Activated CD8-positive, alpha-beta memory T cell treated with anti-CD3 and anti-CD28 coated beads, Interleukin-2, amount 50 U/mL, for 1 hour (primary cell): Measurements from ENCODE around the gene NAALADL1.

Experiments used
- DNase-seq: peaks from one replicate; pipeline ENCODE4 v3.0.0-alpha.2; 2020; ENCODE audit errors: extremely low read depth

Gene NAALADL1

DNA sequence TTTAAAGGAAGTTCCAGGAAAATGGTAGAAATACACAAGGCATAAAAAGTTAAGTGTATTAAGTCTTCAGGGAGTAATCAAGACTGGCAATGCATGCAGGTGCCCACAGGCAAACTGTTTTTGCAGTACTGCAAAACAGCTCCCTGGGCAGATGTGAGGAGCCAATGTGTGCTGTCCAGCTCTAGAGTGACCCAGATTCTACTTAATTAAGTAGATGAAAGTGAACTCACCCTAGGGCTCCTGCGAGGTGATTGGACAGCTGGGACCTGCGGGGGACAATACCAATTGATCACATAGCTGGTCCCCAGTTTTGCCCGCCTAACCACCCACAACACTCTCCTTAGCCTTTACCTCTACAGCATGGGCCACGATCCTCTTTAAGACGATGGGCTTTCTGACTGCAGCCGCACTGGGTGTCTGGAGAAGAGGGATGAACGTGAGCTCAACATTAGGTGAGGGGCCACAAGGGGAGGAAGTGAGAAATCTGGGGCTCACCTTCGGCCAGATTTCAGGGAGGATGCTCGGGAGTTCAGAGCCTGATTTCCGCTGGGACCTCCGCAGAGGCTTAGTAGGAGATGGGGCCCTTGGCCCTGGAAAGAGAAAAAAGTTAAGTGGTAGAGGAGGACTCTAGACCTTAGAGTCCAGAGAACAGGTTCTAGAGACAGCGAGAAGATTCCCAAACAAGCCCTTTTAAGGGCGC, 24.9 kb upstream of the NAALADL1 start:
- DNase-seq, result no peak

DNA sequence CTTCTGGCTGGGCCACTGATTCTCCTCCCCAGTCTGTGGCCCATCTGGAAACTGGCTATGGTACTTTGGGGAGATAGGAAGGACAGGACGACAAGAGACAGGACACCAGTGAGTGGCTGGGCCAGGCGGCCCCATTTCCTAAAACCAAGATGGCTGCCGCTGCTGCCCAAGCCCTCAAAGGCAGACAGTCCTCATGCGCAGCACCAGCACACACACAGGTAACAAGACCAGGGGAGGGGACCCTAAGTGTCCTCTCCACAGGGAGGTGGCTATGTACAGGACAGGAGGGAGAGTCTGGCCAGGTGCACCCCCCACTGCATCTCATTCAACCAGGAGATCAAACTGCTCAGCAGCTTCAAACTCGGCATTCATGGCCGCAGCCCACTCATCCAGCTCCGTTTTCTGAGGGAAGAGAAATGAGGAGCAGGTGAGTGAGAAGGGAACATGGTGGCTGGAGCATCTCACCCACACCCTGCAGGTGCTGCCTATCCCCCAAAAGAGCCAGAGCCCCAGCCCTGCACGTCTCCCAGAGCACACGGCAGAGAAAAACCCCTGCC, 20.5 kb upstream of the NAALADL1 start:
- DNase-seq, result no peak

DNA sequence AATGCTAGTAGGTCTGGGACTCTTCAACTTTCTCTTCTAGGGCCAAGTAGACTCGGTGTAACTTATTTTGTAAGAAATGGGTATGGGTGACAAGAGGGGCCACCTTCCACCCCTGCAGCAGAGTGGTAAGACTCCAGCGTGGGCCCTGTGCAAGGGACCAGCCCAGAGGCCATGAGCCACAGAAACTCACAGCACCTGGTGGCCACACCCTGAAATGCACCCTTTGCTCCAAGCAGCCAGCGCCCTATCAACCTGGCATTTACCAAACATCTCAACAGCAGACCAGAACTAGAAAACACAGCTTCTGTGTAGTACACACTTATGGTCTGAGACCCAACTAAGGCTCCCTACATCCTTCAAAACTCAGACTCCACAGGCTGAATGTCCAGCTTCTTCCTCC, 19.8 kb upstream of the NAALADL1 start:
- DNase-seq, result no peak

DNA sequence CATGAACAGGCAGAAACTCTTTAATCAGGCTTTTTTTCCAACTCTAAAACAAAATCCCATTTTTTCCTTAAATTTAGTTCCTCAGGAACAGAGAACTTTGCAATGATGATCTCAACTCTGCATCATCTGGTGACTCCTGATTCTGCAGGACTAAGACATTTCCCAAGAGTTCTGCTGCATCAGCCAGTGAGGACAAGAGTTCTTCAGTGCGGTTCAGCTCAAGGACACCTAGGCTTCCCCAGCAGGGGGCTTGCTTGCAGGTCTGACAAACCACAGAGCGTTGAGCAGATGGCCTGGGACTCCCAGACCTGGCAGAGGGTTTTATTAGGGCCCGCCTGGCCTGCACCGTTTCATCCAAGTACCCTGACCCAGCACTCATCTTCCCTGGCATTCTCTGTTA, 19.1 kb upstream of the NAALADL1 start:
- DNase-seq, result no peak

DNA sequence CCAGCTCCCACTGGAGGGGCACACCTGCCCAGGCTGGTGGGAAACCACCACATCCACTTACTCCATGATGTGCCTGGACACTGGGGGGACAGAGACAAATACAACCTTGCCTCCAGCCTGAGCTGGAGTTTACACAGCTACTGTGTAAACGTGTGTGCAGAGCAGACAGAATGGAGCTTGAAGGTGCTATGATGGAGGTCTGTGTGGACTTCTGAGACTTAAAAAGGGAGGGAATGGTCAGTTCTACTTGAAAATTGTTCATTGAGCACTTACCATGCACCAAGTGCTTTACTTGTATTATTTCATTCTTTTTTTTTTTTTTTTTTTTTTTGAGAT, 14.2 kb upstream of the NAALADL1 start:
- DNase-seq, result no peak

DNA sequence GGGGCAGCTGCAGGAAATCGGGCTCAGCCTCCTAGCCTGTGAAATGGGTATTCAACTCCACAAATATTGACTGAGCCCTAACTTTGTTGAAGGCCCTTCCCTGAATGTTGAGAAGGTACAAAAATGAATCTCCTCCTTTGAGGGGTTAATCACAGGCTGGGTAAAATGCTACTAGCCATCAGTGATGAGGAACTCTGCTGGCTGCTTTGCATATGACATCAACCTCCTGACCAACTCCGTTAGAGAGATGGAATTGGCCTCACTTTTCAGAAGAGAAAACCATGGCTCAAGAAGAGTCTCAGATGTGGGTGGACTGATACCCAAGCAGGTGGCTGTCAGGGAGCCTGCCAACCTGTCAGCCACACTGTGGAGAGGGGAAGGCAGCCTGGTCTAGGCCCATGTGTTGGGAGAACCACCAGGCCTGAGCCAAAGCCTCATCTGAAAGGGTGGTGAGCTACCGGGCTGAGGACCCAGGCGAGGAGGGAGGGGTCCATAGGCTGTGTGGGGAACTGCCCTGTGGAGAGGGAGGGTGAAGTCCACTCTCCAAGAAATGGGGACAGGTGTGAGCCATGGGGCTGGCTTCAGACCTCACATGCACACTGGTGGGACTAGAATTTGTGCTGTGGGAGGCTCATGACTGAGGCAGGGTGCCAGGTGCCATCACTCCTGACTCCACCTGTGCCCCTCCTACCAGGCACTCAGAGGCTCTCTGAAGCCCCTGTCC, 13.7 kb upstream of the NAALADL1 start:
- DNase-seq, result no peak

DNA sequence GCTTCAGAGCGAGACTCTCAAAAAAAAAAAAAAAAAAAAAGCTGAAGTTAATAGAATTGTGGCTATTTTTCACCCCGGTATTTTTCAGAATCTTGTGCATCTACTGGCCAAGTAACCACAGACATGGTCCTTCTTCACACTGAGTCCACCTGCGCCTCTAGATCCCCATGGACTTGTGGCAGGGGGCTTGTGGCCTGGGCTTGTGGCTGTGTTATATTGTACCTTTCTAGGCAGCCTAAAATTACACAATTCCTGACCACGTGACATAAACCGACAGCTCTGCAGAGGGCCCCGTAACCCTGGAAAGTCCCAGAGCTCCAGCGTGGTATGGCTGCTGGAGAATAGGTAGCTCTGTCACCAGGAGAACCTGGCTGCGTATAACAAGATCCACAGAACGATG, 10.9 kb upstream of the NAALADL1 start:
- no peak for DNase-seq

DNA sequence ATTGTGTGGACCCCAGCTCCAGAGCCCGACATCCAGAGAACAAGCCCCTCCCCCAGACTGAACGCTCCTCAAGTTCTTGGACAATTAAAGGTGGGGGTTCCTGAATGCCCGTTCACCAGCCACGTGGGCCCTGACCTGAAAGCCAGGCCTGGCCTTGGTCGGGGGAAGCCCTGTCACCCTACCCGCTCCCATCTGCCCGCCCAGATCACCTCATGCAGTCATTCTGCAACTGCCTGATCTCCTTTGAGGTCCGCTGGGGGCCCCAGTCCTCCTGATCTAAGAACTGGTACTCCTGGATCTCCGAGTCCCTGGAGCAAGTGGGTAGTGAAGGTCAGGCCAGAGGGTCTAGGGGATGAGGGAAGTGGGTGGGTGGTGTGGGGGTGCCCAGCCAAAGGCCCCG, 9.1 kb upstream of the NAALADL1 start:
- no peak for DNase-seq

DNA sequence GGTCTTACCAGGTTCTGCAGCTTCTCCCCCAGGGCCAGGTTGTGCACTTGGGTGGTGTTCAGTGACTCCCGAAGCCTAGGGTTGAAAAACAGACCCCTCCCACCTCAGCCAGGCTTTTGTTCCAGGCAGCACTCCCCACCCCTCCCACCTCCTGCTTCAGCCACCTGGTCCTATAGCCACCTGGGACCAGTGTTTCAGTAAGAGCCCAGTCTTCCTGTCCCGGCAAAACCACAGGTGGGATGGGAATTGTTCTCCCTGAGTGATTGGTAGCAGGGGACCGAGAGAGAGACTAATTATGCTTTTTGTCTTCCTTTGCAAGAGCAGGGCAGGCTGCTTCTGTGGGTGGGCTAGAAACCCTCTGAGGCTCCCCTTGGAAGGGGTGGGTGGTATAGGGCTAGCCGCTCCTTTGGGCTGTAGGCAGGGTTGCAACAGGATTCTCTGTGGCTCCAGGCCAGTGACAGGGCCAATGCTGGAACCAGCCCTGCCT, 8.5 kb upstream of the NAALADL1 start:
- DNase-seq, result no peak

DNA sequence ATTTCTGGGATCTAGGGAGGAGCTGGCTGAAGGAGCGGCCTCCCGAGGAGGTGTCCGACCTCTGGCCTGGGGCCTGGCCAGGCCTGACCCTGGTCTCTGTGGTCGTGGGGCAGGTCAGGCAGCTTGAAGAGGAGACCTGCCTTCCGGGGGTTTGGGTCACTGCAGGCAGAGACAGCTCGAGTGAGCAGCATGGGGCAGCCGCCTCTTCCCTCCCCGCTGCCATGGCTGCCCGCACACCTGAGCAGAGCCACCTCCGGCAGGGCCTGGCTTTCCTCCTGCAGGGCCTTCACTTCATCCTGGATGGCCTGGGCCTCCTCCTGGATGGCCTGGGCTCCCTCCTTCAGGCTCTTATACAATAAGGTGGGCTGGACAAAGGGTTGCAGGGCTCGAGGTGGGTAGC, 8.0 kb upstream of the NAALADL1 start:
- no peak for DNase-seq

DNA sequence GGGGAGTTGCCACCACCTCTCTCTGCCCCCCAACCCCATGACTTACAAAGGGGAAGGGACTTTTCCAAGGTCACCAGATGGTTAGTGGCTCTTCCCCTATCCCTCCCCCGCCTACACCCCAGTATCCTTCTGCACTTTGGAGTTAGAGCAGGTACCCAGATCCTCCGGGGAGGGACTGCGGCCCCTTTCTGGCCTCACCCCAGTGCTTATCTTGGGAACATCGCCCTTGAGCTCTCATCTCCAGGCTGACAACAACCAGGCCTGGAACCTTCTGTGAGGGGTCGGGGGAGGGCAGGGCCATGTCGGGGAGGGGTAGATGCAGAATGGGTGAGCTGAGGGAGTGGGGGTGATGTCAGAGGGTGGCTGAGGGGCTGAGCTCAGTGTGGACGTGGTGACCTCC, 7.5 kb upstream of the NAALADL1 start:
- no peak for DNase-seq

DNA sequence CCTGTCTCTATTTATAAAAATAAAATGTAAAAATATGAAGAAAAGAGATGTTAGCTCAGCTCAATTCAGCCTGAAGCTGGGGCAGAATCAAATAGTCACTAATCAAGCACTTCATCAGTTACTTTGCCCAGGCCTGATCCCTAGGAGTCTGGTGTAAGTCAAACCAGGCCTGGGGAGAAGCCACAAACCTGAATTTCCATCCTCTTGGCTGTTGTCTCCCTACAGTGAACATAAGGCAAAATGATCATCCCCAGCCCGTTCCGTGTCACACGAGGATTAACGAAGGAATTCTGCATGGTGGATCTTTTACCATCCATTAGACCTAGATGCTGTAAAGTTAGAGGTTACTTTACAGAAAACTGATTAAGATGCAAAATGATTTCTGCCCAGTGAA, 6.5 kb upstream of the NAALADL1 start:
- DNase-seq, result no peak

DNA sequence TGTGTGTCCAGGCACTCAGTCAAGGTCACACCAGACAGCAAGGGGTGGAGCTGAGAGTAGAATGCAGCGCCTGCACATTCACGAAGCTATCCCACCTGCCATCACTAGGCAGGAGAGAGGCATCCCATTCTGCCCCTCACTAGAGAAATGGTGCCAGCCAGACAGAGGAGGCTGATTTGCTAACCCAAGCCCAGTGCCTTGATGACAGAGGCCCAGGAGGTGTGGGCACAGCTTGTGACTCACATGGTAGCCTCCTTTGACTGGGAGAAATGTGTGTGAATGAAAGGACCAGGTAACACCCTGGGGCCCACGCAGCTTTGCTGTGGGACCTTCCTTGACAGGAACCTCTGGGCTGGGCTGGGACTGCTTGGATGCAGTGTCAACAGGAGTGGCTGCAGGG, 5.2 kb upstream of the NAALADL1 start:
- DNase-seq, result no peak

DNA sequence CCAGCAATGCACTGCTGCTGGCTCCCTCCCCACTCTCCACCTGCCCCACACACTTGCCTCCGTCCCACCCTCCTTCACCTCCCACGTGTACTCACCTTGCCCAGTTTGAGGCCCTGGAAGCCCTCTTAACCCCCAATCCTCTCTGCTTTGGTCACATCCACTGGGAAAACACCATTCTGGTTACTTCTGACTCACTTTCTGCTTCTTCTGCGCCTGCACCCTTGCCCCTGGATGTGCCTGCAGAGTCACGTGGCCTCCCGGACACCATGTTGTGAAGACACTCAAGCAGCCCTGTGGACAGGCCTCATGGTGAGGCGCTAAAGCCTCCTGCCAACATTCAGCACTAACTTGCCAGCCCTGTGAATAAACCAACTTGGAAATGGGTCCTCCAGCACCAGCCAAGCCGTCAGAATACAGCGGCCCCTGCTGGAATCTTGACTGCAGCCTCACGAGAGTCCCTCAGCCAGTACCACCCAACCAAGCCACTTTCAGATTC, 2.6 kb upstream of the NAALADL1 start:
- no peak for DNase-seq

DNA sequence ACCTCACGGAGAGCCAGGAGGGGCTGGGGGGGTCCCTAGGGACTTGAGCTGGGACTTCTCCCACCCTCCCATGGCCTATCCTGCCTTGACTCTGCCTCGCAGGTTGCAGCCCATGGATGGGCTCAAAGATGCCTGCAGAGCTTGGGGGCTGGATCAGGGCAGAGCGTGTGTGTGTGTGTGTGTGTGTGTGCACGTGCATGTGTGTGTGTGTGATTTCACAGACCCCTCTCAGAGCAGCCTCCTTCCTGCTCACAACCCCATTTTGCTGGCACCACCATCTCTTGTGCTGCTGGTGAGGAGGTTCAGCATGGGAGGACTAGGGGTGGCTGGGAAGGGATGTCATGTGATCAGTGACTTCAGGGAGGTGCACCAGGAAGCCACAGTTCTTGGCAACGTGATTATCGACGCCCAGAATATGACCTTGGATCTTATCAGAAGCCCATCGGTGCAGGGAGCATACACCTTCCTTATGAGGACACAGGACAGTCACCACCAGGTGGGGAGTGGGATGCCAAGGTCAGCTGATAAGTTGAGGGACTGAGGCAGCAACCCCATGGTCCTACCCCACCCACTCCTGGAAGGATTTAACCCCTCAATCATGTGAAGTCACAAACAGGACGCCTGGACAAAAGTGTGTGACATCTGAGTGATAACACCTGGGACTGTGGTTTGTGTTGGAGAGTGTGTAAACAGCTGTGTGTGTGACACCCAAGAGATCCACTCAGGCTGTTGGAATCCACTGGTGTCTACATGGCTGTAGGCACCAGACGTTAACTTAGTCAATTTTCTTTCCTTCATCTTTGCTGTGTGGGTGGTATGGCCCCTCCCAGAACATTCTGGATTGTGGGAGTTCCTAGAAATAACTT, 1.8 kb upstream of the NAALADL1 start:
- DNase-seq, result no peak

DNA sequence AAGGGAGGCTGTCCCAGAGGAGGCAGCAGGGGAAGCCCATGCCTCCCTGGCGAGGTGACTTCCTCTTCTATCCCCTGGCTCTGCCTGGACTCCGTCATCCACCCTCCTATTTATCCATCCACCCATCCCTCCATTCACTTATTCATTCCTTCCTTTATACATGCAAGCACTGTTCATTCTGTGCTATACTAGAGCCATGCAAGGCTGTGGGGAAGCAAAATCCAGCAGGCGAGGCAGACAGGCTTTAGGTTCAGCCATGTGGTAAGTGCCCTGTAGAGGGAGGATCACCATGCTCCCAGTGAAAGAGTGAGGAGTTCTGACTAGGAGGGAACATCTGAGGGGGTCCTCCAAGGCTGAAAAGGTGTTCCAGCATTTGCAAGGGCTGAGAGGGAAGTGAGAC, 1.2 kb upstream of the NAALADL1 start:
- no peak for DNase-seq

DNA sequence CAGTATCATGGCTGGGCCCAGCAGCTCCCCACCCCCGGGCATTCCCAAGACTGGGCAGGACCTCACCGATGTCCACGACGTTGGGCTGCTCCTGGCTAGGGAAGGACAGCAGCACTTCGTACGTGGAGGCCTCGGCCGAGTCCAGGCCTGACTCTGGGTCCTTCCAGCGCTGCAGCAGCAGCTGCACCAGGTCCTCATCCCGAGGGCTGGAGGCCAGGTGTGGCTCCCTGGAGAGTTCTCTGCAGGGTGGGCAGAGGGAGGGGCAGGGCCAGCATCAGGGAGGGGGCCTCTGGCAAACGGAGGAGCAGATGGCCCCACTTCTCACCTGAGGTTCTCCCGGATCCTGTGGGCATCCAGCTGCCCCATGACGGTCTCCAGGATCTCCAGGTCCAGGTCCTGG, 341 bp downstream of the NAALADL1 start:
- no peak for DNase-seq

DNA sequence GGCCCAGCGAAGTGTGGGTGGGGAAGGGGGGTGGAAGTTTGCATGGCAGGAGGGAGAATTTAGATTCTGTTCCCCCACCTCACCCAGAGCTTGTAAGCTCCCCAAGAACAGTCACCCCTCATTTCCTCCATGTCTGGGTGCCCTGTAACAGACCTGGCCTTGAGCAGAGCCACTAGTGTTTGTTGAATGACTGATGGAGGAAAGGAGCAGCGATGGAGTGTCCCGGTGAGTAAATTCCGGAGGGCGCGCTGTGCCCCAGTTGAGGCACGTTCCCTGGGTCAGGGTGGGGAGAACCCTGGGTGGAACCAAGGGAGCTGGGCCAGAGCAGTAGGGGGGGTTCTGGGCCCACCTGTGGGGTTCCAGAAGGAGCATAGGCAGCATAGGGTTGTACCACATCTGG, 827 bp downstream of the NAALADL1 start:
- no peak for DNase-seq

DNA sequence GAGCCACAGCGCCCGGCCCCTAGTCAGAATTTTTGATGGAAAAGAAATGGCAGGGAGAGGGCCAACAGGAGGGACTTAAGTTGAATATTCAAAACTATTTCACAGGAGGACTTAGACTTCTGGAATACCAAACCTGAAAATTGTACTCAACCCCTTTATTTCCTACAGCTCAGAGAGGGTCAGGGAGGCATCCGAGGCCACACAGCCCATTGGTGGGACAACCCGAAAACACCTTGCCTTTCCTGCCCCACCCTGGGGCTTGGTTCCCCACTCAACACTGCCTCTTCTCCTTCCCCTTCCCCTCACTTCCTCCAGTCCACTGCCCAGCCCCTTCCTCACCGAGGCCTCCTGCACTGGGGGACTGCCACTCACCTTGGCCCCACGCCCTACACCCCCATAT, 1.4 kb downstream of the NAALADL1 start:
- no peak for DNase-seq

DNA sequence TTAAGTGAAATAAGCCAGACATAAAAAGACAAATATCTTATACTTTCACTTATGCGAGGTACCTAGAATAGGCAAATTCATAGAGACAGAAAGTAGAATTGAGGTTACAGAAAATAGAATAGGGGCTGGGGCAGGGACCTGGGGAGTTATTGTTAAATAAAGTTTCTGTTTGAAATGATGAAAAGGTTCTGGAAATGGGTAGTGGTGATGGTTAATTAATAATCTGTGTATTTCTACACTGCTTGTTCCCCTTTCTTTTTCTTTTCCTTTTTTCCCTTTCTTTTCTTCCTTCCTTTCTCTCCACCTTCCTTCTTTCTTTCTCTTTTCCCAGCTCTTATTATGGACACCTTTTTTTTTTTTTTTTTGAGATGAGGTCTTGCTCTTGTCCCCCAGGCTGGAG, 2.8 kb downstream of the NAALADL1 start:
- DNase-seq, result no peak

DNA sequence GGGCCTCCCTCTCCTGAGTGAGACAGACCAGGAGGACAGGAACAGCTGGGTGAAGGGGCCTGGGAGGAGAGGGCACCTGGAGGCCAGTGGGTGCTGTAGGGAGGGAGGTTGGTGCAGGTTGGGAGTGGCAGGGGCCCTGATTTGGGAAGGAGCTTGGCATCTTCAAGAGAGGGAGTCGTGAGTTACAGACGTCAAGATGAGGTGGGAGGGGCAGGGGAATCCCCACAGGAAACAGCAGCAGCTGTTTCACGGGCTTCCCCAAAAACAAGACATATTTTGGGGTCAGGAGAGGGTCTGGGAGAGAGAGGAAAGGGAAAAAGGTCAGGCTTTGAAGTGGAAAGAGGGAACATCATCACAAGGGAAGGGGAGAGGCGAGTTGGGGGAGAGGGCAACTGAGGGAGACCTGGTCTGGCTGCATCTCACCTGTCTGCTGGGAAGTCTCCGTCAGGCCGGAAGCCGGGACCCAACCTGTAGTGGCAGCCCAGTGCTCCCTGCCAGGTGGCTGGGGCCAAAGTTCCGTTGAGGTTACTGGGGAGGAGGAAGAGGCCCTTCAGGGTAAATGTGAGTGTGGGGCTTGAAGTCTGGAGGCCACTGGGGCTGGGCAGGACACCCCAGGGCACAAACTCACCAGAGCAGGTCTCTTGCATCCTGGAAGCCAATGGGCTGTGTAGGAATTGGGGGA, 4.4 kb downstream of the NAALADL1 start:
- DNase-seq, result no peak

DNA sequence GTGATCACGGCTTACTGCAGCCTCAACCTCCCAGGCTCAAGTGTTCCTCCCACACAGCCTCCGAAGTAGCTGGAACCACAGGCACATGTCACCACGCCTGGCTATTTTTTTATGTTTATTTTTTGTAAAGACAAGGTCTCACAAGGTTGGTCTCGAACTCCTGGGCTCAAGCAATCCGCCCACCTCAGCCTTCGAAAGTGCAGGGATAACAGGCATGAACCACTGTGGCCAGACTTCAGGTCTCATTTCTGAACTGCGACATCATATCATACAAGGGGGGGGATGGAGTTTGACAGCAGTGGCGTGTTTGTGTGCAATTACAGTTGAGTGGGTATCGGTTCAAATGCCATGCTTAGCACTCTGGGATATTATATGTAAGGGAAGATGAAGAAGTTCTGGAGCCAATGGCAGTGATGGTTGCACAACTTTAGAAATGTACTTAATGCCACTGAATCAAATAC, 6.9 kb downstream of the NAALADL1 start:
- DNase-seq, result no peak
